Activated CD8-positive, alpha-beta memory T cell treated with anti-CD3 and anti-CD28 coated beads, Interleukin-2, amount 50 U/mL, for 48 hours (primary cell): ENCODE results near the gene MCM9.

ENCODE experiments used
- DNase-seq: peaks from one replicate; pipeline ENCODE4 v3.0.0-alpha.2; 2020

Gene MCM9

GRCh38 chr6:118862443-118862842 lies 72.5 kb downstream of the MCM9 start:
- DNase-seq: no peak

- DNase-seq: no peak
Measured at GRCh38 chr6:118860880-118861279, 74.1 kb downstream of the MCM9 start.

- no peak for DNase-seq
Measured at GRCh38 chr6:118860363-118860762, 74.6 kb downstream of the MCM9 start.

GRCh38 chr6:118859517-118860064 lies 75.4 kb downstream of the MCM9 start:
- DNase-seq: no peak

GRCh38 chr6:118856301-118856700 lies 78.7 kb downstream of the MCM9 start:
- DNase-seq: no peak

GRCh38 chr6:118853408-118853807 lies 81.6 kb downstream of the MCM9 start:
- DNase-seq: no peak

GRCh38 chr6:118844915-118845314 lies 90.0 kb downstream of the MCM9 start:
- DNase-seq: no peak

GRCh38 chr6:118843685-118844390 lies 91.1 kb downstream of the MCM9 start:
- DNase-seq: no peak

GRCh38 chr6:118830691-118831090 lies 104.3 kb downstream of the MCM9 start:
- DNase-seq: no peak

GRCh38 chr6:118829817-118830478 lies 105.0 kb downstream of the MCM9 start:
- no peak for DNase-seq

GRCh38 chr6:118826096-118826495 lies 108.9 kb downstream of the MCM9 start:
- no peak for DNase-seq

- no peak for DNase-seq
Measured at GRCh38 chr6:118825661-118826060, 109.3 kb downstream of the MCM9 start.

GRCh38 chr6:118815495-118815894 lies 119.5 kb downstream of the MCM9 start:
- DNase-seq: no peak

GRCh38 chr6:118813775-118814174 lies 121.2 kb downstream of the MCM9 start:
- DNase-seq: no peak

GRCh38 chr6:118812970-118813369 lies 122.0 kb downstream of the MCM9 start:
- DNase-seq: no peak

- no peak for DNase-seq
Measured at GRCh38 chr6:118810420-118811027, 124.4 kb downstream of the MCM9 start.

GRCh38 chr6:118808793-118809638 lies 125.9 kb downstream of the MCM9 start:
- DNase-seq: no peak

- no peak for DNase-seq
Measured at GRCh38 chr6:118804091-118804490, 130.9 kb downstream of the MCM9 start.

- DNase-seq: no peak
Measured at GRCh38 chr6:118801257-118801656, 133.7 kb downstream of the MCM9 start.

GRCh38 chr6:118800394-118801071 lies 134.4 kb downstream of the MCM9 start:
- DNase-seq: peak; percentile 81

GRCh38 chr6:118799826-118800225 lies 135.1 kb downstream of the MCM9 start:
- DNase-seq: no peak

GRCh38 chr6:118796548-118796947 lies 138.4 kb downstream of the MCM9 start:
- DNase-seq: peak; percentile 78
